Measurements from ENCODE around the gene OSGIN1.
"Not testable (repeated sequence)": the region's sequence is repeated elsewhere in the genome, so short reads cannot be mapped to it uniquely, and the experiment has no call there.

The OSGIN1 gene

GRCh38 chr16:83942815-83943515 lies 10.1 kb upstream of the OSGIN1 start:
- DNase-seq = no peak

GRCh38 chr16:83943516-83944050 lies 9.5 kb upstream of the OSGIN1 start:
- DNase-seq = no peak

GRCh38 chr16:83945587-83945986 lies 7.5 kb upstream of the OSGIN1 start:
- no peak for DNase-seq

GRCh38 chr16:83946154-83946780 lies 6.8 kb upstream of the OSGIN1 start:
- no peak for DNase-seq

GRCh38 chr16:83946781-83947566 lies 6.1 kb upstream of the OSGIN1 start:
- no peak for DNase-seq

GRCh38 chr16:83947642-83948234 lies 5.3 kb upstream of the OSGIN1 start:
- no peak for DNase-seq

GRCh38 chr16:83948914-83949723 lies 3.9 kb upstream of the OSGIN1 start:
- no peak for DNase-seq

GRCh38 chr16:83949724-83950001 lies 3.4 kb upstream of the OSGIN1 start:
- DNase-seq = no peak

- DNase-seq = not testable (repeated sequence)
These were observed 2.1 kb upstream of the OSGIN1 start for GRCh38 chr16:83950862-83951399.

- DNase-seq = no peak
These were observed 1.5 kb upstream of the OSGIN1 start for GRCh38 chr16:83951544-83951943.

- DNase-seq = no peak
These were observed 477 bp upstream of the OSGIN1 start for GRCh38 chr16:83952587-83952939.

- DNase-seq = no peak
These were observed 946 bp downstream of the OSGIN1 start for GRCh38 chr16:83953796-83954576.

GRCh38 chr16:83954577-83955016 lies 1.6 kb downstream of the OSGIN1 start:
- DNase-seq = no peak

GRCh38 chr16:83955218-83956130 lies 2.4 kb downstream of the OSGIN1 start:
- DNase-seq = no peak

GRCh38 chr16:83956336-83957289 lies 3.6 kb downstream of the OSGIN1 start:
- peak; percentile 12 for DNase-seq

- DNase-seq = no peak
These were observed 4.3 kb downstream of the OSGIN1 start for GRCh38 chr16:83957296-83957855.

- no peak for DNase-seq
These were observed 5.3 kb downstream of the OSGIN1 start for GRCh38 chr16:83958137-83958845.
